Measurements from ENCODE around the gene CLIC6.
"Not testable (repeated sequence)": the region's sequence is repeated elsewhere in the genome, so short reads cannot be mapped to it uniquely, and the experiment has no call there.

The CLIC6 gene

GRCh38 chr21:34667761-34668160 is 1.0 kb upstream of the CLIC6 start:
- H3K27me3 ChIP-seq (replicated peaks), result peaks cover 51% of the 10 kb centered on the region
- H3K4me3 ChIP-seq (ENCODE audit: low read depth, low read length), result no peak overlapping the region
- no peak overlapping the region for H3K27ac ChIP-seq
- TF ChIP-seq CTCF (IDR thresholded peaks at IDR 0.05; ENCODE audit: low read depth, low read length, missing control alignments), result no peak
- no peaks in the 10 kb centered on the region for H3K36me3 ChIP-seq (replicated peaks)
- no peak for DNase-seq
- in situ Hi-C loops (cut with HindIII; ENCODE audit: low pct_ligation_motif_present, low sequenced_read_pairs), result no loop called here

GRCh38 chr21:34669149-34669879 is 520 bp downstream of the CLIC6 start:
- no peak for TF ChIP-seq CTCF (IDR thresholded peaks at IDR 0.05; ENCODE audit: low read depth, low read length, missing control alignments)
- Histone ChIP-seq H3K27ac (no peak overlapping the region), H3K27me3 (replicated peaks) (peaks cover 56% of the 10 kb centered on the region), H3K4me3 (ENCODE audit: low read depth, low read length) (peak overlapping the region; percentile 26), H3K36me3 (replicated peaks) (no peaks in the 10 kb centered on the region)
- no peak for DNase-seq
- in situ Hi-C loops (cut with HindIII; ENCODE audit: low pct_ligation_motif_present, low sequenced_read_pairs), result no loop called here

- H3K36me3 ChIP-seq (replicated peaks); DNase-seq; in situ Hi-C loops (cut with HindIII; ENCODE audit: low pct_ligation_motif_present, low sequenced_read_pairs); H3K27ac ChIP-seq: not testable (repeated sequence)
- peaks cover 56% of the 10 kb centered on the region for H3K27me3 ChIP-seq (replicated peaks)
- H3K4me3 ChIP-seq (ENCODE audit: low read depth, low read length), result peak overlapping the region; percentile 26
Observed at GRCh38 chr21:34669880-34670219, 1.1 kb downstream of the CLIC6 start.

GRCh38 chr21:34670220-34670961 is 1.6 kb downstream of the CLIC6 start:
- in situ Hi-C loops (cut with HindIII; ENCODE audit: low pct_ligation_motif_present, low sequenced_read_pairs), result no loop called here

GRCh38 chr21:34670962-34671348 is 2.2 kb downstream of the CLIC6 start:
- in situ Hi-C loops (cut with HindIII; ENCODE audit: low pct_ligation_motif_present, low sequenced_read_pairs), result no loop called here
- Histone ChIP-seq H3K4me3 (ENCODE audit: low read depth, low read length) (no peak overlapping the region), H3K36me3 (replicated peaks) (no peaks in the 10 kb centered on the region), H3K27me3 (replicated peaks) (peaks cover 56% of the 10 kb centered on the region), H3K27ac (no peak overlapping the region)
- no peak for DNase-seq
- TF ChIP-seq CTCF (IDR thresholded peaks at IDR 0.05; ENCODE audit: low read depth, low read length, missing control alignments), result no peak

More at GRCh38 chr21:34670220-34670961, 1.6 kb downstream of the CLIC6 start:
- Histone ChIP-seq H3K4me3 (ENCODE audit: low read depth, low read length) (peak overlapping the region; percentile 35), H3K27me3 (replicated peaks) (peaks cover 56% of the 10 kb centered on the region), H3K27ac (no peak overlapping the region), H3K36me3 (replicated peaks) (no peaks in the 10 kb centered on the region)
- no peak for DNase-seq
- no peak for TF ChIP-seq CTCF (IDR thresholded peaks at IDR 0.05; ENCODE audit: low read depth, low read length, missing control alignments)

GRCh38 chr21:34671462-34671861 is 2.7 kb downstream of the CLIC6 start:
- in situ Hi-C loops (cut with HindIII; ENCODE audit: low pct_ligation_motif_present, low sequenced_read_pairs), result no loop called here
- Histone ChIP-seq H3K27me3 (replicated peaks) (peaks cover 59% of the 10 kb centered on the region), H3K27ac (no peak overlapping the region), H3K36me3 (replicated peaks) (no peaks in the 10 kb centered on the region), H3K4me3 (ENCODE audit: low read depth, low read length) (no peak overlapping the region)
- no peak for DNase-seq
- TF ChIP-seq CTCF (IDR thresholded peaks at IDR 0.05; ENCODE audit: low read depth, low read length, missing control alignments), result no peak

Data from brain microvascular endothelial cell (primary cell).